Activated T-cell treated with anti-CD3 and anti-CD28 coated beads for 48 hours (primary cell): ENCODE data around the gene ARMC2.
"Not testable (repeated sequence)": the region's sequence is repeated elsewhere in the genome, so short reads cannot be mapped to it uniquely, and the experiment has no call there.

ENCODE experiments used
- DNase-seq: peaks from one replicate; pipeline ENCODE4 v3.0.0-alpha.2; 2020; ENCODE audit warnings: low read depth

Gene ARMC2, protein sequence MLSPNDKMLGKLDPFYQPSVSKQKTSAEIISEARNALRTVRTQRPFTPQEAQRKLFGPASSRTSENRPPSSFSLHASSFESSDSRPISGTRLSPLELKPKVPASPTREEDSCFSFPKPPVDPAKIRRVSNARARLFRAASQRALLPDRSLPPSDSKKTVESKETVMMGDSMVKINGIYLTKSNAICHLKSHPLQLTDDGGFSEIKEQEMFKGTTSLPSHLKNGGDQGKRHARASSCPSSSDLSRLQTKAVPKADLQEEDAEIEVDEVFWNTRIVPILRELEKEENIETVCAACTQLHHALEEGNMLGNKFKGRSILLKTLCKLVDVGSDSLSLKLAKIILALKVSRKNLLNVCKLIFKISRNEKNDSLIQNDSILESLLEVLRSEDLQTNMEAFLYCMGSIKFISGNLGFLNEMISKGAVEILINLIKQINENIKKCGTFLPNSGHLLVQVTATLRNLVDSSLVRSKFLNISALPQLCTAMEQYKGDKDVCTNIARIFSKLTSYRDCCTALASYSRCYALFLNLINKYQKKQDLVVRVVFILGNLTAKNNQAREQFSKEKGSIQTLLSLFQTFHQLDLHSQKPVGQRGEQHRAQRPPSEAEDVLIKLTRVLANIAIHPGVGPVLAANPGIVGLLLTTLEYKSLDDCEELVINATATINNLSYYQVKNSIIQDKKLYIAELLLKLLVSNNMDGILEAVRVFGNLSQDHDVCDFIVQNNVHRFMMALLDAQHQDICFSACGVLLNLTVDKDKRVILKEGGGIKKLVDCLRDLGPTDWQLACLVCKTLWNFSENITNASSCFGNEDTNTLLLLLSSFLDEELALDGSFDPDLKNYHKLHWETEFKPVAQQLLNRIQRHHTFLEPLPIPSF

DNA sequence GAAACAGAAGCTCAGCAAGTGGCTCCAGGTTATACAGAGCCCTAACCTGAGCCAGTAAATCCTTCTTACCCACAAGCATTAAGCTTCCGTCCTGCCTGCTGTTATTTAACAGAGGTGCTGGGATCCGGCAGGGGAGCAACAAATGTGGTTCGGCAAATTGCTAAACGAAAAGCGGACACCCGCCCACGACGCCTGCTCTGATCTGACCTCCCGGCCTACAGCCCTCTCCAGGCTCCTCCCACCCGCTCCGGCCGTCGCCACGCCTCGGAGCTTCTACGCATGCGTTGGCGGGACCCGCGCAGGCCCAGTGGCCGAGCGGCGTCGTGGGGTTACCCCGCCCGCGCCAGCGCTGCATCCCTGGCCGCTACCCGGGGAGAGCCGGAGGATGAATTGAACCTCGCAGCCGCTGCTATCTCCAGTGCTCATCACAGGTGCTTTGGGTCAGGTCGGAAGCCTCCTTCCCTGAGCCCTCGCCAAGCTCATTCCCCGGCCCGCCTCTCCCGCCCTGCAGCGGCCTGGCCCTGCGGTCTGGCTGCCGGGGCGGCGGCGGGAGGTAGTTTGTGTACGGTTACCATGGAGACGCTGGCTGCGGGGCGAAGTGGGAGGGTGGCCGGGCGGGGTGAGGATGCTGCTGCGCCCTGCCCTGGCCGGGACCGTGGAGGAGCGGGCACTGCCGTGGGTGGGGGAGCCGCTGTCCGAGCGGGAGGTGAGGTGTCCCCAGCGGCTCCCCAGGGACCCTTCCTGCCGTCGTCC lies at the start of gene ARMC2:
Gene ARMC2 (plus strand): TSS at position 307 of the 753 bp plus-strand sequence. CDS start 5,846 bp downstream, outside the sequence.
- DNase-seq = peak; percentile 89

DNA sequence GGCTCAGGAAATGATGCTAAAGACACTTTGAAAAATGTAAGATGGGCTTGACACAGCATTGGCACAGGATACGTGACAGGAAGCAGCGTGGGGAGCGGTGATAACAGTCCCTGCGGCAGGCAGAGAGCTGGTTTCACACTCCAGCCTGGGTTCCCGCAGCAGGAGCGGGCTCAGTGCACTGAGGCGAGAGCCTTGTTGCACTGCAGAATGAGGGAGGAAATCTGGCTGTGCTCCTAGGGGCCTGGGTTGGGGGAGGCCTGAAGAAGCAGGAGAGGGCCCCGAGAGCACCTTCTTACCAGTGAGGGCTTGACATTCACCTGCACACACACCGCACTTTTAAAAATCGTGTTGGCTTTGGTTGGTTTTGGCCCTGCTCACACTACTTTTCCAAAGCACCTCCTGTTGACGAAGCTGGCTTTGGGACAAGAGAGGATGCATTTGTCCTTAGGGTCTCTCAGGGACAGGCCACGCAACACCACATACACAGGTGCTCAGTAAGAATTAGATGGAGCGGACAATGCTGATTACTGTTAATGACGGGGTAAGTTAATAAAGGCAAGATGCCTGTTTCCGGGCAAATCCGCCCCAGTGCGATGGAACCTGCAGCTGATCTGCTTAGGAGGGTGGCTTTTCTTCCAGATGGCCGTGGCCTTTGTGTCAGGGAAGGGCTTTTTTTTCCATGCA lies 49.4 kb upstream of the ARMC2 start:
- peak; percentile 38 for DNase-seq

DNA sequence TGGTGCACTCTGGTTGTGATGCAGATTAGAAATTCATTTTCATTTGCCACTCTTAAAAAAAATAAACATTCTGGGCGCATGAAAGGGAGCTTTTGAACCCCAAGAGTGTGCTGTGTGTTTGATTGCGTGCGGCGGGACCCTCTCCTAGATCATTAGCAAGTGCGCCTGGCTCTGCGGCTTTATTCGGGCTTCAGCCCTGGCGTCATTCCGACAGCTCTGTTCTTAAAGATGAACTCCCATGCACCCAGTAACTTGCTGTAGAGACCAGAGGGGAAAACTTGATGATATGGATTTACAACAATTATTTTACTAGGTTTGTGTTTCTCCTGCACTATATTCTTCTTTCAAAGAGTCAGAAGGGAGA lies 48.9 kb upstream of the ARMC2 start:
- DNase-seq = no peak

DNA sequence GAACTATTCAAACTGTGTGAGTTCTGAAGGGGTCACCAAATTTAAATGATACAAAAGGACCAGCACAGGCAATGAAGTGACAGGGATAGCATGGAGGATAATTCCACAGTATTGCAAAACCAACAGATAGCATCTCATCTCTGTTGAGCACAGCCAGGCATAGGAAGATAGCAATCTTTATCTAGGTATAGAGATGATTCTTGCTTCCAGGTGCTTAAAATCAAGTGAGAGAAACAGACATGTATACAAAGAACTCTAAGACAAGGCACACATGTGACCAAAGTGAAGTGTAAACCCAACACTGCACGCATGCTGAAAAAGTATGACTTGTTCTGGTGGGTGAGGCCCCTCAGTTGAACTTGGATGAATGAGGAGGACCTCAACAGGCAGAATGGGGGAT lies 48.4 kb upstream of the ARMC2 start:
- no peak for DNase-seq

DNA sequence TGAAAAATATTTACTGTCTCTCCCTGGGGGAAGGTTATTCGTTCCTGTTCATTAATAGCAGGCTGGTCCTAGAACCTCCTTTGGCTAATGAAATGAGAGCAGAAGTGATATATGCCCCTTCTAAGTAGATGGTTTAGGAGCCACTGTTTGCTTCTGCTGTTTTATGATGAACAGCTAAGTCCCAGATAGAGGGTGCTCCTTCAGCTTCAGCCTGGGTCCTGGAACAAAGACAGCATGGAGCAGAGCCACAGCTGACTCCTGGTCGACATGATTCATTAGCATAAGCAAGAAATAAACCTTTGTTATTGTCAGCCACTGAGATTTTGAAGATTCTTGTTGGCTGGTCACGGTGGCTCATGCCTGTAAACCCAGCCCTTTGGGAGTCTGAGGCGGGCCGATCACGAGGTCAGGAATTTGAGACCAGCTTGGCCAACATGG lies 47.8 kb upstream of the ARMC2 start:
- DNase-seq = no peak

DNA sequence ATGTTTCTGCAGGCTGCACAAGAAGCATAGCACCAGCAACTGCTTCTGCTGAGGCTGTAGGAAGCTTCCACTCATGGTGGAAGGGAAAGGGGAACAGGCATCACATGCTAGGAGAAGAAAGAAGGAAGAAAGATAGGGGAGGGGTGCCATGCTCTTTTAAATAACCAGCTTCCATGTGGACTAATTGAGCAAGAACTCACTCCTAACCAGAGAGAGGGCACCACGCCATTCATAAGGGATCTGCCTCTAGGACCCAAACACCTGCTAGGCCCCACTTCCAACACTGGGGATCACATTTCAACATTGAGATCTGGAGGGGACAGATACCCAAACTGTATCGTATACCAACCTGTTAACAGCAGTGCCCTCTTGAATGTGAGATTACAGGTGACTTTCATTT lies 46.9 kb upstream of the ARMC2 start:
- DNase-seq = no peak

DNA sequence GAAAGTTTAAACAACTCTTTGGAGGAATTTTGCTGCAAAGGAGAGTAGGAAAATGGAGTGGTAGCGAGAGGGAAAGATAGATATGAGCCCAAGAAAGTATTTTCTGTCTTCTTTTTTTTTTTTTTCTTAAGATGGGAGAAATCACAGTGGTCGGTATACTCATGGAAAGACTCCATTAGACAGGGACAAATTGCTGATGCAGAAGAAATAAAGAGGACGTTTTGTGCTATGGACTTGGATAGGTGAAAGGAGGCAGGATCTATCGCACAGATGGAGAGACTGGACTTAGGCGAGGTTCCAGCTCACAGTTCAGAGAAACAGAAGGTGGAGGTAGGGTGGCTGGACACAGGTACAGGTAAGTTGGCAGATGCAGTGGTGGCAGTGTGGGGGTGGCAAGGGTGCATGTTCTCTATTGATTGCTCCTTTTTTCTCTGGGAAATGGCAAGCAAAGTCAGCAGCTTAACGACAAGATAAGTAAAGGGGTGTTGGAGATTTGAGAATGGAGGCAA lies 44.2 kb upstream of the ARMC2 start:
- DNase-seq = no peak

DNA sequence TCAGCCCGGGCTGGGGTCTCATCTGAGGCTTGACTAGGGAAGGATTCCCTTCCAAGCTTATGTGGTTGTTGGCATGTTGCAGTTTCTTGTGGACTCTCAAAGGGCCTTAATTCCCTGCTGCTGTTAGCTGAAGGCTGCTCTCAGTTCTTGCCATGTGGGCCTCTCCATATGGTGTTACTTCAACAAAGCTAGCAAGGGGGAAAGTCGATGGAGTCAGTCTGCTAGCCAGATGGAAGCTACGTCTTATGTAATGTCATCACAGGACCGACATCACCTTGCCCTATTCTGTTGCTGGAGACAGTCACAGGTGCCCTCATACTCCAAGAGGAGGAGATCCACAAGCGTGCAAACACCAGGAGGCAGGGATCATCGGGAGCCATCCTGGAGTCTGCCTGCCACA lies 43.3 kb upstream of the ARMC2 start:
- no peak for DNase-seq

DNA sequence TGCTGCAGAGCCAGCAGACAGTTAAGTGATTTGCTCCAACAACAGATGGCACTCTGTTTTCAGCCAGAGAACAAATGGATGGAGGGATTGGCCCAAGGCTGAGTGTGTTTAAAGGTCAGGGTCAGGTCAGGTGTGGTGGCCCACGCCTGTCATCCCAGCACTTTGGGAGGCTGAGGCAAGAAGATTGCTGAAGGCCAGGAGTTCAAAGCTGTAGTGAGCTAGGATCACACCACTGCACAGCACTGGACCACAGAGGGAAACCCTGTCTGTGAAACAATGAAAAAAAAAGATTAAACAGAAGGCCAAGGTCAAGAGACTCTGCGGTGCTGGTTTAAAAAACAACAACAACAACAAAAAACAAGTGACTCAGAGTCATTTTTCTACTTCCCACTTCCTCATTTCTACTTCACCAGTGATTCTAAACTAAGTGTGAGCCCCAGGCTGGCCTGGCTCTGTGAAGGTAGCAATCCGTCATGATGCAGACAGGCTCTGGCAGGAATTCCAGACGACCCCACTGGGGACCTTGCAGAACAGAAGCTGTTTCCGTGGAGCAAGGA lies 42.5 kb upstream of the ARMC2 start:
- DNase-seq = no peak

DNA sequence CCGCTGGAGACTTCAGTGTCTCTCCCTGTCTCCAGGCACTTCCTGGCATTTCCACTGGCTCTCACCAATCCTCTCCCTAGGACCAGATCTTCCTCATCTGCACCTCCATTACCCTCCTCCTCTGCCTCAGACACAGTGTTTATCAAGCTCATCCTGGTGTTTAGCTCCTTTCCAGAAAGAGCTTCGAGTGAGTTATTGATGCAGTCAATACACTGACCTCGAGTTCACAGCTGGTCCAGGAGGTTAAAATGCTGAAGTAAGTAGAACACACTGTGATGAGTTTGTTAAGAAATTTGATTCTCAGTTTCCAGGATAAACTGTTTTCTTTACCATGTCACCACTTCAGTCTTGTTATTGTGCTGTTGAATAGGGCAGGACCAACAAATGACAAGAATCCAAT lies 42.1 kb upstream of the ARMC2 start:
- DNase-seq = no peak

DNA sequence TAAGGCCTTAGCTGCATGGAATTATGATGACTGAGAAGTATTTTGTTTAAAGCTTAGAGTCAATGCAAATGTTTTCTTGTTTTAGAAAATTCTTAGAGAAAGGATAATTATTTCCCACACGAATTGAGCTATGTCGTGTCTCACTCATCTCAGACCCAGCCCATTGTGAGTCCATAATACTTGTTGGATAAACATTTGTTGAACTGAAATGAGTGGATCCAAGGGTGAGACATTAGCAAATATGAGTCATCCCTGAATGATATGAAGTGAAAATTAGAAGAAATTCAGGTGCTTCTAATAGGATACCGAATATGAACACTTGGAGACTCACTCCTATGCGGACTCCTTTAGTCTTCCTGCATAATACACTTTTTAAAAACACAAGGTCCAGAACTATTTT lies 41.6 kb upstream of the ARMC2 start:
- DNase-seq = no peak

DNA sequence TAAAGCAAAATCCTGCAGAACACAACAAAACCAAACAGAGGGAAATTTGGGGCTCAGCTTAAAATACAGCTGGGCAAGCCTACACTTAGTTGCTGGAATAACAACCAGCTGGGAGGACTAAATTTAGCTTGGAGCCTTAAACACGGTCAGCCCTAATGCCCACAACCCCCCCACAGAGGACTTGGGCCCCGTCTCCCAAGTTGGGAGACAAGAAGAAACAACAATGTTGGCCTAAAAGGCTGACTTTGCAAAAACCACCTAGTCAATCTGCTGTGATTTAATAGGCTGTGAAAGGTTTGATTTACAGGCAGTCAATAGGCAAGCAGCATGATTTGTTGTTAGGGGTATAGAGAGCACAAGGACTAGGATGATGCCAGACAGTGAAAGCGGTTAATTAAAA lies 40.3 kb upstream of the ARMC2 start:
- DNase-seq = no peak

DNA sequence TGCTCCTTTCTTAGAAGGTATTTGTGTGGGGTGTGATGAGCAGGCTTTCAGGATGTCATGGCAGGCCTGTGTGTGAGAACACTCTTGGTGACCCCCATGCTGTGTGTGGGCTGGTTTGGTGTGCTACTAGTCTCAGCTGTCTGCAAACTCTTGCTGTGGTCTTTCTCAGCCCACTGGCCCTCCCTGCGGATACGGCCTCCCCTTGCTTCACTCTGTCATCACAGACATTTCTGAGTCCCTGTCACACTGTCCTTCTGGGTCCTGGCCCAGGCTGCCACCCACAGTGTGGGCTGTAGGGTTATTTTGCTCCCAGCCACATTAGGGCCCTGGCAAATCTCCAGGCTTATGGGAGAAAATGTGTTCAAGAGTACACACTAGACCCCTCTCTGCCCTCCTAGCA lies 39.0 kb upstream of the ARMC2 start:
- DNase-seq = no peak

DNA sequence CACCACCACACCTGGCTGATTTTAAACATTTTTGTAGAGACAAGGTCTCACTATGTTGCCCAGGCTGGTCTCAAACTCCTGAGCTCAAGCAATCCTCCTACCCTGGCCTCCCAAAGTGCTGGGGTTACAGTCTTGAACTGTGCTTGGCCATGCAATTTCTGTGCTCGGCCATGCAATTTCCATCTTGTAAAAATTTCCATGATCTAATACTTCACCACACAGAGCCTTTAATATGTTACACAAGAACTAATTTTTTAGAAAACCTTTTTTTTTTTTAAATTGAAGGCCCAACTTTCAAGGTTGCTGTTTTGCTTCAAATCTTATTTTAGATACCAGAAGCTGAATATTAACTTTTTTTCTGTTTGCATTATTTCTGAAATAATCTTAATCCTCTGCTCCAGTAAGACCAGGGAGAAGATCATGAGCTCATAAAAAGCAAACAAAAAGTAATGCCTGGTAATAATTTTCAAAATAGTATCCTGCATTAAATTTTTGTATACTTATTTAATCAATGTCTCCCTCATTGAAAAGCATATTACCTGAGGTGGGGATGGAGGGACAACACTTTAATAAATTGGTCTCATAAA lies 38.1 kb upstream of the ARMC2 start:
- no peak for DNase-seq

DNA sequence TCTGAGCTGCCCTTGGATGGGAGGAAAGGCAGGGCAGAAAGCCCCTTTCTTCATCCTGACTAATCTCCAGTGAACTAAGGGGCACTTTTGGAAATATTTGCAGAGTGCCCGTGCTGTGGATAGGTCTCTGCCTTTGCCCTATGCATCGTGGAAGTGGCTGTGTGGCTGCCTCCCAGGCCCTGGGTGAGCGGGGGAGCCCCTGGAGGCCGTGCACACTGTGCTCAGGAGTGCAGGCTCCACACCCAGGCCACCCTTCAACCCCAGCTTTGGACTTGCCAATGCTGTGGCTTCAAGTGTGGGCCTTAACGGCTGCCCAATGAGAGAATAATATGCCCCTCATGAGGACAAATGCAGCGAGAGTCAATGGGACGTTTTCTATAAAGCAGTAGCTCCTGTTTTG lies 36.7 kb upstream of the ARMC2 start:
- no peak for DNase-seq

DNA sequence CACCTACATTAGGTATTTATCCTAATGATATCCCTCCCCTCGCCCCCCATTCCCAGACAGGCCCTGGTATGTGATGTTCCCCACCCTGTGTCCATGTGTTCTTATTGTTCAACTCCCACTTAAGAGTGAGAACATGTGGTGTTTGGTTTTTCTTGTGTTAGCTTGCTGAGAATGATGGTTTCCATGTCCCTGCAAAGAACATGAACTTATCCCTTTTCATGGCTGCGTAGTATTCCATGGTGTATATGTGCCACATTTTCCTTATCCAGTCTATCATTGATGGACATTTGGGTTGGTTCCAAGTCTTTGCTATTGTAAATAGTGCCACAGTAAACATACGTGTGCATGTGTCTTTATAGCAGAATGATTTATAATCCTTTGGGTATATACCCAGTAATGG lies 35.0 kb upstream of the ARMC2 start:
- DNase-seq = not testable (repeated sequence)

DNA sequence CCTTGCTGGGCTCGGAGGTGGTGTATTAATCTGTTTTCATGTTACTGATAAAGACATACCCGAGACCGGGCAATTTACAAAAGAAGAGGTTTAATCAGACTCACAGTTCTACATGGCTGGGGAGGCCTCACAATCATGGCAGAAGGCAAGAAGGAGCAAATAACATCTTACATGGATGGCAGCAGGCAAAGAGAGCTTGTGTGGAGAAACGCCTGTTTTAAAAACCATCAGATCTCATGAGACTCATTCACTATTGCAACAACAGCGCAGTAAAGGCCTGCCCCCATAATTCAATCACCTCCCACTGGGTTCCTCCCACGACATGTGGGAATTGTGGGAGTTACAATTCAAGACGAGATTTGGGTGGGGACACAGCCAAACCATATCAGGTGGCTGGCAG lies 30.9 kb upstream of the ARMC2 start:
- not testable (repeated sequence) for DNase-seq

DNA sequence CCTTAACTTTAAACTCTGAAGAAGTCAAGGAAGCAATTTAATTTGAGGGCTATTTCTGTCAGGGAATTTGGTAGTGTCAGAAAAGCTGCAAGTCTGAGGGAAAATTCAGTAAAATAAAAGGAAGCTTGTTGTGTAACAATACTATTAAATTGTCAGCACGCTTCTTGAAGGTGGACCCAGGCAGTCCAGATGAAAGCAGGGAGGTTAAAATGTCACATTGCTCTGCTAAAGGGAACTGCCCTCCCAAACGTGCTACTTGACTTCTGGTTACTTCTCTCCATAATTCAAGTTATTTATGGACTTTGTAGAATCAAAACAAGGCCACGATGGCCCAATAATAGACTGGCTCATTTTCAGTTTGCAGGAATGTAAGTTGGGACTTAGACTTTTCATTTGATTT lies 28.2 kb upstream of the ARMC2 start:
- no peak for DNase-seq

DNA sequence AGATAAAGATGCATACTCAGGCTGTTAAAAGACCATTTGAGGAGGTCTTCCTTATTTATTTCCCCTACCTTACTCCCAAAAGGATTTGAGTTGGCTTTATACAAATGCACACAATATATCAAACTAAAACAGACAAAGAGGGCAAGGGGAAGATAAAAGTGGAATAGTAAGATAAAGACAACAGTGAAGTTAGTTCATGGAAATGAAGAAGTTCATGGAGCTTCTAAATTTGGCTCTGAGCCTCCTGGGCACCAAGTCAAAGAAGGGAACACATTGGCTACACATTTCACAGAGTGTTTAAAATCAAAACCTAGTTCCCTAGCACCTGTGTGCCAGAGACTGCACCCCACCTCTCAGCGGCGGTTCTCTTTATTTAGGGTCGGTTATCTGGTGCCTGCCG lies 25.8 kb upstream of the ARMC2 start:
- DNase-seq = no peak

DNA sequence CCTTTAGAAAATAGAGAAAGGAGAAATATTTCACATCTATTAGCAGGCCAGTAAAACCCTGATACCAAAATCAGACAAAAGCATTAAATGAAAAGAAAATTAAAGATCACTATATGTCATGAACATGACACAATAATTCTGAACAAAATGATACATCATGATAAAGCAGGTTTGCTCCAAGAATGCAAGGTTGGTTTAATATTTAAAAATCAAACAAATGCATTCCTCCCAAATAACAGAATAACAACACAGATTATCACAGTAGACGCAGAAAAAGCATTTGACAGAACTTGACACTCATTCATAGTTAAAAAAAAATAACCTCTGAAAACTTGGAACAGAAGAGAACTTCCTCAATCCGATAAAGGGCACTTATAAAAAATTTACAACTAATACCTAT lies 22.9 kb upstream of the ARMC2 start:
- DNase-seq = no peak

DNA sequence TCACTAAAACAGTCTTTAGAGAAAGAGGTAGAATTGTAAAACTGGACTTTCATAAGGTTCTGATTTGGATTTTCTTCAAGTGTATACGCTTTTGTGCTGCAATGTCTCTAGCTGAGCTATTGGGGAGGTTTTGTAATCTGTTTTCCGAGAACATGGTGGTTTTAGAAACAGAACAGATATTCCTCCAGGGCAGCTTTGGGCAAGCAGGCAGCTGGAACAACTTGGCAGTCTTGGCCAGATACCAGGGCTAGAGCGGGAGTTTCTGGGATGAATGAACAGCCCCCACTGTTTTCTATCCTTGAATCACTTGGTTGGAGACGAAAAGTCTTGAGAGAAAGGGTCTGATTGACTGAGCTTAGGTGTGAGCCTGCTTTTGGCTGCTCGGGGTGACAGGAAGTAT lies 17.1 kb upstream of the ARMC2 start:
- DNase-seq = no peak
